Measurements from ENCODE around the gene CCDC183. TPM values are rescaled to one million over a fixed set of nuclear protein-coding genes. Genes with fewer than 3 reads are reported as not detected.
A peak's percentile ranks its signal among the peaks of the same experiment; 100 is the strongest.

The CCDC183 gene
- total and polyA plus RNA-seq, 10 donors: 0.41 to 1.6 (median 0.69) TPM

GRCh38 chr9:136759001-136759400 is 37.1 kb upstream of the CCDC183 start:
- H3K4me3 ChIP-seq: no peak overlapping the region
- peaks cover 0 to 13% (median 2%) of the 10 kb centered on the region in 8 donors for H3K9me3 ChIP-seq
- peak overlapping the region in 1 of 8 donors; percentile 38 for H3K27ac ChIP-seq
- WGBS, 5 donors: 77 to 82% (median 79%) methylated on average over 7 to 9 of the region's 9 CpGs; no CpG with 5 or more reads in 1 of the 5 donors
- H3K4me1 ChIP-seq: peaks cover 0 to 68% (median 27%) of the 10 kb centered on the region in 6 donors
- peaks cover 0 to 55% (median 6%) of the 10 kb centered on the region in 7 donors for H3K27me3 ChIP-seq (replicated peaks in 1 of 7)
- intact Hi-C loops (cut with DNase I; ENCODE audit: low total_unique reads): no loop called here
- peak; percentile 71 for DNase-seq
- H3K36me3 ChIP-seq: no peaks in the 10 kb centered on the region
- TF ChIP-seq POLR2A (IDR thresholded peaks at IDR 0.05) (no peak), POLR2AphosphoS5 (IDR thresholded peaks at IDR 0.05) (no peak), CTCF (IDR thresholded peaks at IDR 0.05 in 8 of 11, conservative IDR thresholded peaks at IDR 0.05 in 3 of 11) (no peak)

- Histone ChIP-seq H3K27ac (no peak overlapping the region), H3K36me3 (no peaks in the 10 kb centered on the region), H3K9me3 (peaks cover 0 to 13% (median 2%) of the 10 kb centered on the region in 8 donors), H3K4me1 (peaks cover 0 to 62% (median 26%) of the 10 kb centered on the region in 6 donors), H3K27me3 (replicated peaks in 1 of 7) (peaks cover 0 to 57% (median 8%) of the 10 kb centered on the region in 7 donors), H3K4me3 (no peak overlapping the region)
- WGBS, 5 donors: 79 to 89% (median 84%) methylated on average over 20 to 27 of the region's 27 CpGs
- TF ChIP-seq CTCF (IDR thresholded peaks at IDR 0.05 in 8 of 11, conservative IDR thresholded peaks at IDR 0.05 in 3 of 11) (no peak), POLR2AphosphoS5 (IDR thresholded peaks at IDR 0.05) (no peak), POLR2A (IDR thresholded peaks at IDR 0.05) (no peak)
- intact Hi-C loops (cut with DNase I; ENCODE audit: low total_unique reads): no loop called here
- no peak for DNase-seq
These were observed 36.5 kb upstream of the CCDC183 start for GRCh38 chr9:136759436-136760325.

GRCh38 chr9:136760424-136760823 is 35.7 kb upstream of the CCDC183 start:
- 62 to 83% (median 76%) methylated on average over 7 to 25 of the region's 25 CpGs for WGBS, 5 donors
- Histone ChIP-seq H3K9me3 (peaks cover 0 to 12% (median 2%) of the 10 kb centered on the region in 8 donors), H3K36me3 (no peaks in the 10 kb centered on the region), H3K4me3 (no peak overlapping the region), H3K27me3 (replicated peaks in 1 of 7) (peaks cover 0 to 59% (median 8%) of the 10 kb centered on the region in 7 donors), H3K4me1 (peaks cover 0 to 58% (median 28%) of the 10 kb centered on the region in 6 donors), H3K27ac (no peak overlapping the region)
- intact Hi-C loops (cut with DNase I; ENCODE audit: low total_unique reads): no loop called here
- no peak for DNase-seq
- TF ChIP-seq CTCF (IDR thresholded peaks at IDR 0.05 in 8 of 11, conservative IDR thresholded peaks at IDR 0.05 in 3 of 11) (no peak), POLR2A (IDR thresholded peaks at IDR 0.05) (no peak)

Data from spleen (tissue), 11 donors.